Measurements from ENCODE around the gene NDUFB2. TPM values are rescaled to one million over a fixed set of nuclear protein-coding genes. Genes with fewer than 3 reads are reported as not detected.

The NDUFB2 gene
- polyA plus RNA-seq, 1 donor from 2014 or later: 745 TPM

GRCh38 chr7:140680886-140681285, 15.6 kb upstream of the NDUFB2 start:
- Histone ChIP-seq H3K27ac (ENCODE audit: low read length) (no peak overlapping the region), H3K36me3 (ENCODE audit: insufficient read depth, low read length) (no peaks in the 10 kb centered on the region)

GRCh38 chr7:140681766-140682165, 14.7 kb upstream of the NDUFB2 start:
- Histone ChIP-seq H3K36me3 (ENCODE audit: insufficient read depth, low read length) (no peaks in the 10 kb centered on the region), H3K9me2 (ENCODE audit: insufficient read depth, low read length) (no peaks in the 10 kb centered on the region), H3K27ac (ENCODE audit: low read length) (no peak overlapping the region)

More at GRCh38 chr7:140680886-140681285, 15.6 kb upstream of the NDUFB2 start:
- Histone ChIP-seq H3K9me3 (ENCODE audit: low read length) (no peaks in the 10 kb centered on the region), H3K4me3 (ENCODE audit: low read length) (no peak overlapping the region), H3K27me3 (ENCODE audit: insufficient read depth, low read depth, low read length) (no peaks in the 10 kb centered on the region), H3F3A (ENCODE audit: insufficient read depth, low read length, poor library complexity, severe bottlenecking) (no peaks in the 10 kb centered on the region), H3K4me2 (ENCODE audit: low read length) (no peak overlapping the region), H3K79me2 (replicated peaks; ENCODE audit: insufficient read depth, low read length) (no peaks in the 10 kb centered on the region), H3K9ac (ENCODE audit: low read length) (no peak overlapping the region), H3K9me2 (ENCODE audit: insufficient read depth, low read length) (no peaks in the 10 kb centered on the region), H2AFZ (ENCODE audit: low read depth, low read length) (no peak overlapping the region), H4K20me1 (ENCODE audit: insufficient read depth) (no peaks in the 10 kb centered on the region)
- TF ChIP-seq MXI1 (conservative IDR thresholded peaks at IDR 0.05; ENCODE audit: poor library complexity, severe bottlenecking): no peak
- TF ChIP-seq EP300 (conservative IDR thresholded peaks at IDR 0.05; ENCODE audit: poor library complexity, severe bottlenecking): no peak
- no peak for TF ChIP-seq TAF1 (IDR thresholded peaks at IDR 0.05; ENCODE audit: low read depth)
- no peak for TF ChIP-seq REST (IDR thresholded peaks at IDR 0.05; ENCODE audit: borderline replicate concordance)
- no peak for TF ChIP-seq POLR2AphosphoS5 (IDR thresholded peaks at IDR 0.05)
- no peak for TF ChIP-seq EZH2 (IDR thresholded peaks at IDR 0.05; ENCODE audit: borderline replicate concordance, insufficient read depth, low read length, poor library complexity, severe bottlenecking)

More at GRCh38 chr7:140681766-140682165, 14.7 kb upstream of the NDUFB2 start:
- H3K9me3 ChIP-seq (ENCODE audit: low read length): no peaks in the 10 kb centered on the region
- no peaks in the 10 kb centered on the region for H3K27me3 ChIP-seq (ENCODE audit: insufficient read depth, low read depth, low read length)
- TF ChIP-seq REST (IDR thresholded peaks at IDR 0.05; ENCODE audit: borderline replicate concordance) (no peak), EZH2 (IDR thresholded peaks at IDR 0.05; ENCODE audit: borderline replicate concordance, insufficient read depth, low read length, poor library complexity, severe bottlenecking) (no peak), RAD21 (conservative IDR thresholded peaks at IDR 0.05) (no peak), TAF1 (IDR thresholded peaks at IDR 0.05; ENCODE audit: low read depth) (no peak), POLR2AphosphoS5 (IDR thresholded peaks at IDR 0.05) (no peak), MXI1 (conservative IDR thresholded peaks at IDR 0.05; ENCODE audit: poor library complexity, severe bottlenecking) (no peak)
- no peak overlapping the region for H3K9ac ChIP-seq (ENCODE audit: low read length)
- no peak overlapping the region for H3K4me3 ChIP-seq (ENCODE audit: low read length)
- H3F3A ChIP-seq (ENCODE audit: insufficient read depth, low read length, poor library complexity, severe bottlenecking): no peaks in the 10 kb centered on the region
- H2AFZ ChIP-seq (ENCODE audit: low read depth, low read length): no peak overlapping the region
- no peak overlapping the region for H3K4me2 ChIP-seq (ENCODE audit: low read length)
- H3K79me2 ChIP-seq (replicated peaks; ENCODE audit: insufficient read depth, low read length): no peaks in the 10 kb centered on the region
- no peaks in the 10 kb centered on the region for H4K20me1 ChIP-seq (ENCODE audit: insufficient read depth)

Measured in neural cell (in vitro differentiated cells).